Retinal pigment epithelial cell (primary cell): ENCODE results near the gene PDE6B.
A peak's percentile ranks its signal among the peaks of the same experiment; 100 is the strongest.

Experiments
- DNase-seq: peaks from one replicate; pipeline ENCODE4 v3.0.0-alpha.2; 2010; ENCODE audit warnings: low read depth
- H3K4me3 ChIP-seq: 2 replicates; pipeline ENCODE4 v1.5.1; 2011; ENCODE audit warnings: mild to moderate bottlenecking, low read length, control low read depth, moderate library complexity
- CTCF ChIP-seq: conservative IDR thresholded peaks from 2 replicates; pipeline ENCODE4 v1.5.1; 2011; ENCODE audit warnings: low read depth, low read length, control low read depth, inconsistent platforms

The PDE6B gene

GRCh38 chr4:679629-680028 lies 54.3 kb downstream of the PDE6B start:
- no peak overlapping the region for H3K4me3 ChIP-seq
- DNase-seq, result no peak
- no peak for TF ChIP-seq CTCF

GRCh38 chr4:680091-680490 lies 54.7 kb downstream of the PDE6B start:
- no peak for TF ChIP-seq CTCF
- DNase-seq, result no peak
- no peak overlapping the region for H3K4me3 ChIP-seq

- H3K4me3 ChIP-seq, result peak overlapping the region; percentile 53
- DNase-seq, result no peak
These were observed 55.2 kb downstream of the PDE6B start for GRCh38 chr4:680551-680927.

GRCh38 chr4:680928-681645 lies 55.7 kb downstream of the PDE6B start:
- no peak for DNase-seq
- TF ChIP-seq CTCF, result no peak
- peak overlapping the region; percentile 53 for H3K4me3 ChIP-seq

More at GRCh38 chr4:680551-680927, 55.2 kb downstream of the PDE6B start:
- TF ChIP-seq CTCF, result no peak

GRCh38 chr4:681736-682451 lies 56.5 kb downstream of the PDE6B start:
- DNase-seq, result no peak
- no peak for TF ChIP-seq CTCF

GRCh38 chr4:682490-683172 lies 57.3 kb downstream of the PDE6B start:
- no peak overlapping the region for H3K4me3 ChIP-seq
- no peak for DNase-seq
- no peak for TF ChIP-seq CTCF

More at GRCh38 chr4:681736-682451, 56.5 kb downstream of the PDE6B start:
- peak overlapping the region; percentile 22 for H3K4me3 ChIP-seq
